HG02870 (cell line): ENCODE data around the gene XKRX.
A peak's percentile ranks its signal among the peaks of the same experiment; 100 is the strongest.

Source experiments
- ATAC-seq: cut with Tn5 transposase; IDR thresholded peaks from one replicate; pipeline ENCODE4 v1.9.1; 2021; ENCODE audit warnings: mild to moderate bottlenecking, moderate library complexity; ENCODE audit not compliant: unreplicated experiment

The XKRX gene

DNA sequence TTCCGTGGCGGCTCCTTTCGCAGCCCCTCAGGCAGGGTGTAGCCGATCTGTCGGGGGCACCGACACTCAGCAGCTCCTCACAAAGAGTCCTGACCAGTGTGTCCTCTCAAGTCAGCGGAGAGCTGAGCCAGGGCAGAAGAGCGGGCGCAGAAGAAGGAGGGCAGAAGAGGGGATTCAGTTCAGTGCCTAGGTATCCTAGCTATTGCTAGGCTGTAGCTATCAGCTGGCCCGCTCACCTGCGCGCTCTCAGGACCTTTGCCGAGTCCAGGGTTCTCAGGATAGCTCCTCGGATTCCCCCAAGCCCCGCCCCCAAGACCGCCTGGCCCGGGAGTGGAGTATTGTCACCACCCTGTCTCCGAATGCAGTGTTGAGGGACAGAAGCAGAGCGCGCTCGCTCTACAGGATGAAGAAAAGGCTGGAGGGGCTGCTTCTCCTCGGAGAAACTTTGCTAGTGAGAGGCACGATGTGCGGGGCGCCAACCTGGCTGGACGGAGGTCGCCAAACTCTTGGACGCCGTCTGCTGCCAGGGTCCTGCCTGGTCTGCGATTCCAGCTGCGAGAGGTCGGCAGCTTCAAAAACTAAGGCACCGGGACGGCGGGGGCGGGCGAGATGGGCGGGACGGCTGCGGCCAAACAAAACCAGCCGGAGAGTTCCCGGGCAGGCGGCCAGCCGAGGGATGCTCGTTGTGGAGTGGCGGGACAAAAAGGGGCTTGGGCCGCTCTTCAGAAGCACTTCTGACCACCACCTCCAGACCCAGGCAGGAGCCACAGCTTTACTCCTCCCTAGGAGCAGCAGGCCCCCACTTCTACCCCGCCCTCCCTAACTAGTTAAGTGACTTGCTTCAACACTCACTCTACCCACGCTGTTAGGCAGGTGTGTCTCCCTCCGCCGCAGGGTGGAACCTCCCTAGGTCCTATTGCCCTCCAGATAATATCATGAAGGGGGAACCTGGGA, at the start of gene XKRX:
TSS of gene XKRX (minus strand) at position 258 of the 954 bp plus-strand sequence. CDS start 613 bp downstream, outside the sequence.
- peak; percentile 46 for ATAC-seq

GRCh38 chrX:100976211-100976610, 47.5 kb upstream of the XKRX start:
- ATAC-seq: no peak

- no peak for ATAC-seq
These were observed 46.5 kb upstream of the XKRX start for GRCh38 chrX:100975212-100975611.

- ATAC-seq: no peak
These were observed 44.7 kb upstream of the XKRX start for GRCh38 chrX:100973411-100973810.

DNA sequence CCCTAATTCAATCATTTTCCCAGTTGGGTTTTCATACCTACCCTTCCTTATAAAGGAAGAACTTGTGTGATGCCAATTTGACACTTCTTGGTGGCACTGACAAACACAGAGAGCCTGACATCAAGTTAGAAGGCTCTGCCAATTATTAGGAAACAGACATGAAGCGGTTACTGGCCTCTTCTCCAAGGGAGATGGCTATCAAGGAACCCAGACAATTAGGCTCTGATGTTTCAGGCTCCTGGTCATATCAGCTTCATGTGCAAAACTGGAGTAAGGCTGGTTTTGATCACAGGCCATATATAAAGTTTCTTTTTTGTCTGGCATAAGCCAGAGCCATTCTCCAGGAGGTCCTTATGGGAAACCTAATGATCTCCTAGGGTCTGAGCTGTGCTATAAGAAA, 41.2 kb upstream of the XKRX start:
- no peak for ATAC-seq

DNA sequence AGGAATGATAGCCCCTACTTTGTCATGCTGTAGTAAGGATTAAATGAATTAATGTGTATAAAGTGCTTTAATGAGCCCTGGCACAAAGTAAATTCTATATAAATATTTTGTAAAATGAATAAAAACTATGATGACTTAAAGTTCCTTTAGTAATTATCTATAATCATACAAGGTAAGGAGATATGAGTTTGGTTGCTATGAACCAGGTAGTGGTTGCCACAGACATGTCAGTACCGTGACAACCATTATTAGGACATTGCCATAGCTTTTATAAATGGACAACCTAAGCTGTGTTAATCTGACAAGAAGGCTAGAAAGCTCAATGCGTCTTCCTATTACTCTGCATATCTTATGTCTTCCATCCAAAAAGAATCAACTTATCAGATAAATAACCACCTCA, 40.7 kb upstream of the XKRX start, which contains the start of gene ARL13A:
TSS of gene ARL13A (plus strand) at position 301 of the 400 bp plus-strand sequence. CDS start 3,982 bp downstream, outside the sequence.
- no peak for ATAC-seq

- ATAC-seq: no peak
These were observed 35.6 kb upstream of the XKRX start for GRCh38 chrX:100964362-100964761.

DNA sequence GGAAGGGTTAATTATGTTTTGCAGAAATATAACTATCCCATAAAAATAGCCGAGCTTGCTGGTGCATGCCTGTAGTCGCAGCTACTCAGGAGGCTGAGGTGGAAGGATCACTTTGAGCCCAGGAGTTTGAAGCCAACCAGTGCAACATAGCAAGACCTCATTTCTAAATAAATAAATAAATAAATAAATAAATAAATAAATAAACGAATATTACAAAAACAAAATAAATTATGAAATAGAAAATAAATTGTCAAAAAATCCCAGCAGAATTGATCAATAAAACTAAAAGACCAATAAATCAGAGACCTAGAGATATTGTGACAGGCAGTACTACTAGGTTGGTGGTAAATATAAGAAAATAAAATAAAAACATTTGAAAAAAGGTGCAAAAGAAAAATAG, 34.1 kb upstream of the XKRX start:
- no peak for ATAC-seq

DNA sequence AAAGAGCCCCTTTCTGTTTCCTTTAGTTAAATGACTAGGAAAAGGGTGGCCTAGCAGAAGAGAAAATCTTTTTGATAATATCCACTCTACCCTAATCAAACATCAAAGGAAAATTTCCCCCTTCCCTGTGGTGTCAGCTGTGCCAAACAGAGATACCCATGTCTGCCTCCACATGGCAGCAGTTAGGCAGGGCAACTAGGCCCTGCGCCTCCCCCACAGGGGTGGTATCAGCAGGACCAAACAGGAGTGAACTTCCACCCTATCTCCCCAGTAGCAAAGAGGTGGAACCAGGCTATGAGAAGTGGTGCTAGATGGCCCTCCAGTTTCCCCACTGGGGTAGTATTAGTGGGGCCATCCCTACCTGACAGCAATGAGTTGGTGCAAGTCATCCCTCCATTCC, 19.8 kb upstream of the XKRX start:
- ATAC-seq: no peak

- no peak for ATAC-seq
These were observed 17.7 kb upstream of the XKRX start for GRCh38 chrX:100946299-100946927.

DNA sequence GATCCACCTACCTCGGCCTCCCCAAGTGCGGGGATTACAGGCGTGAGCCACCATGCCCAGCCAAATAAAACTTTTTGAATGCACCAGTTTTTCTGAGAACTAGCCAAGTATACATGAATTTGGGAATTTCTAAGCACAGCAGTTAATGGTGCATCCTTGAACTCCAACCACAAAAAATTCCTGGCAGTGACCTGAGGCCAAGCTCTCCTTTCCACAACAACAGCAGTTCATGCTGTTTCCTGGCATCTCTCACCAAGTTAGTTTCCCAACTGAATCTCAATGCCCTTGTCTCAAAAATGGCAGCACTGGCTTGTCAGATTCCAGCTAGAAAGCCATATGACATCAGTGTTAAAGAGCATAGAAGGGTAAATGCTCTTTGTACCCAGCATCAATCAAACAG, 15.9 kb upstream of the XKRX start:
- no peak for ATAC-seq

DNA sequence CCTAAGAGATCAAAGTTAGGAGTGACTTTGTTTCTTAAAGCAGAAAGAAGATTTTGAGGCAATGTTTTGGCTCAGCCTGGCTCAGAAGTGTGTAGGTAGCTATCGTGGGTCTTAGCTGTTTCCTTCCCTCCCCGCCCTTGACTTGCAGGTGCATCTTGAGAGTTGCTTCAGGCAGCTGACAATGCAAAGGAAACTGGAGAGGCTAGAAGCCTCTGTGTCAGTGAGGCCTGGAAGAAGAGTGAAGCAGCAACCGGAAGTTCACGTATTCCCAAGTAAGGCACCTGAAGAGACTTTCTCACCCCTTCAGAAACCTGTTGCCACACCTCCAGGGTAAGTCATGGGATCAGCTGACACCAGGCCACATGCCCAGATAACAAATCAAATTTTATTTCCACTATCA, 10.6 kb upstream of the XKRX start:
- no peak for ATAC-seq

DNA sequence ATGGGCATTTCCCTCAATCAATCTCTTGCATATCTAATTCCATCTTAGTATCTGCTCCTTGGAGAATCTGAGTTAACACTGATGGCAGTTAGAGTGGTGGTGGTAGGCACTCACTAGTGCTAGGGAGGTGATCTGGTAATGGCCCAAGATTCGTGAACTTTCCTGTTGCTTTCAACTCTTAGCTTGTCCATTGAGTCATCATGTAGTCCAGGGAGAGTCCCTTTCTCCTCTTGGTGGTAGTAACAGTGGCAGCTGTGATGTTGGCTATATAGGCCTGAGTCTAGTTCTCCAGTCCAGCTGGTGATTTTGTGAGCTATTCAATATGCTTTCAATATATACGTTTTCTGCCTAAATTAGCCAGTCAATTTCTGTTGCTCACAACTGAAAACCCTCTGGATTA, 7.0 kb upstream of the XKRX start:
- no peak for ATAC-seq

DNA sequence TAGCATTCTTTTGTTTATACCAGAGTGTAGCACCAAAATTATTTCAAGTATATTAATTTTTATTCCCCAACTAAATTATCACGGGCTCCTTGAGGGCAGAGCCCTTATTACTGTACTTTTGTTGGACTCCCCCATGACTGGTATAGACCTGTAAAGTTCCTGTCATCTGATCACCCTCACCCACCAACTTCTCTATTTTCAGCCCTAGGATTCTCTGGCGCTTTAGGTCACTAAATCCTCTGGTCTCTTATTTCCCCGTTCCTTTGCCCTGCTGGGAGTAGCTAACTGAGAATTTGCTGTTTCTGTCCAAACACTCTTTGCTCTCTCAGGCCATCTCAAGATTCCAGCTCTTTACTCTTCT, 3.2 kb upstream of the XKRX start:
- ATAC-seq: peak; percentile 21

DNA sequence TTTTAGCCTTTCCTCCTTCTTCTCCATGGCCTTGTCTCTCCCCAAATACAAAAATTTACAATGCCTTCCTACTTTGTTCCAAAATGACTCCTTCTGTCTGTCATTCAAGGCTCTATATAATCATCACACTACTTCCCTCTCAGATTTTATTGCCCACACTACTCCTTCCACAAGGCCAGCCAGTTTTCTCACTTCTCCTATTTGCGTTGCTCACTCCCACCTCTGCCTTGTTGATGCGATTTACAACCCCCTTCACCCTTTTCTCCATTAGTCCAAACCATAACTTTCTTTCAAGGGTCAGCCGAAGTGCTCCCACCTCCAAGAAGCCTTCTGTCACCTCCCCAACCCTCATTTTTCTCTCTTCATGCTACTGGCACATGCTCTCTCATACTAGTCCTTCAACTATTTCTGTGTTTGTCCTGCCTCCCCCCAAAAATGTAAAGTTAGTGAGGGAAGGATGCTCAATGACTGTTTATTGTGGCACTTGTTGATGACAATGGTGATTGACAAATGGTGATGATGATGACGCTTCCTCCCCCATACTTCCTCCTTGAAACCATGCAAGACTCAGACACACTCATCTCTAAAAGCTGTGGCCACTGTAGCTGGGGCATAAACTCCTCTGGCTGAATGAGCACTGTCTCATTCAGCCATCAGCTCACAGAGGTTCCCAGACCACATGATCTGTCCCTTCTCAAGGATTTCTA, 2.7 kb upstream of the XKRX start:
- peak; percentile 84 for ATAC-seq

DNA sequence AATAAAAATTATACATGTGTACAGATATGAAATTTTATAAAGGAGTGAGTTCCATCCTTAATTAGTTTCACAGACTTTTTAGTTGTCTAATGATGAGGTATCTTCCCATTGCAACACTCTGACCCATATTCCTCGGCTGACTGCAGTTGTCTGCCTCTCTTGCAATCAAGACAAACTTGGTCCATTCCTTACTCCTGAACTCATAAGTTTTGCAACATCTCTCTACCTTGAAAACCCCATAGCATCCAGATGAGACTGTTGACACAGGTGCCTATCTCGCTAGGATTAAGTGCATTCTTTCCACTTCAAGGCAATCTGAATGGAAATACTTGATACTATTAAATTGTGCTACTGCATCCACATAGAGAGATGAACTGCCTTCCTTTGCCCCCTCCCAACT, 2.3 kb downstream of the XKRX start:
- ATAC-seq: no peak

GRCh38 chrX:100924375-100924774, 4.3 kb downstream of the XKRX start:
- ATAC-seq: no peak

- ATAC-seq: no peak
These were observed 13.2 kb downstream of the XKRX start for GRCh38 chrX:100915562-100915961.

DNA sequence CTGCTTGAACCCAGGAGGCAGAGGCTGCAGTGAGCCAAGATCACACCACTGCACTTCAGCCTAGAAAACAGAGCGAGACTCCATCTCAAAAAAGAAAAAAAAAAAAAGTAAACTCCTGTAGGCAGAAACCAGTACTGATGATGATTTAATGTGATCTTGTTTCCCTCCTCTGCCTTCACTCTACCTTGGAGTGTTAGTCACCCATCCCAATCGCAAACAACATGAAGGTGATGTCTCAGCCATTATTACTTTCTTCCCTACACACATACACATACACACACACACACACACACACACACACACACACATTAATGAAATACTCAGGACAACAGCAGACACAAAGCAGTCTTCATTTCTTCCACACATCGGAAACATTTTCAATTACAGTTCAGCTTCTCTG, 15.6 kb downstream of the XKRX start:
- ATAC-seq: no peak

GRCh38 chrX:100911731-100912130, 17.0 kb downstream of the XKRX start:
- no peak for ATAC-seq

DNA sequence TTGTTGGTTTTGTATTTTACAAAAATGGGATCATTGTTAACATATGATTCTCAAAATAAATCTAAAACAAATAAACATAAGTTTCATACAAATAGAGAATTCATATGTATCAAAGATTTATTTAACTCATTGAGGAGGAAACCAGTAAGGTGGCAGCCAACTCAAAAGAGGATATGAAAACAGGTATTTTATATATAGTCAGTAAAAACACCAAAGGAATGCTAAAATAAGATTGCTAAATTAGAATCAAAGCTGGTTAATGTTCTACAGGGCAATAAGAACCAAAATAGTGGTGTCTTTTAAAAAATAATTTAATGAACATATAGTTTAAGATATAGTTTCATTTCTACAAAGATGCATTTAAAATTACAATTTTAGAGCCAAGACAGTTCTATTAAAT, 23.1 kb downstream of the XKRX start:
- ATAC-seq: no peak

DNA sequence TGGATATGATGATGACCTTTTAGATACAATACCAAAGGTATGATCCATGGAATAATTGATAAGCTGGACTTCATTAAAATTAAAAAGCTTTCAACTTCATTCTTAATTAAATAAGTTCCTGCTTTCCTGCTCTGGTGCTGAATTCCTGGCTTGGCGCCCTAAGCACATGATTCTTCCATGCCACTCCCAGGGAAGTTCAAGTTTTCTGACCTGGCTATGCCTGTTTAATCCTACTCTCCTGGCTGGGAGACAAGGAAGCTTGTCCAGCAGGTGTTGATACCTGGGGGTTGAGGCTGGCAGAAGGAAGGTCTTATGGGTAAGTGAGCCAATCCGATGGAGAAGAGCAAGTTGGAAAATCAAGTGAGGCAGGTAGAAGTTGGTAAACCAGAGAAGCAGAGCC, 24.3 kb downstream of the XKRX start:
- ATAC-seq: no peak
